GM21529 (cell line): ENCODE measurements around the gene DR1.
"Not testable (repeated sequence)": the region's sequence is repeated elsewhere in the genome, so short reads cannot be mapped to it uniquely, and the experiment has no call there.

Experiments
- ATAC-seq: cut with Tn5 transposase; IDR thresholded peaks from one replicate; pipeline ENCODE4 v1.9.1; 2021; ENCODE audit not compliant: unreplicated experiment

The DR1 gene

GRCh38 chr1:93374334-93375106 lies 28.8 kb downstream of the DR1 start:
- ATAC-seq: no peak

GRCh38 chr1:93384656-93385055 lies 38.9 kb downstream of the DR1 start:
- no peak for ATAC-seq

- not testable (repeated sequence) for ATAC-seq
Measured at GRCh38 chr1:93386268-93386667, 40.6 kb downstream of the DR1 start.

- no peak for ATAC-seq
Measured at GRCh38 chr1:93394514-93394913, 48.8 kb downstream of the DR1 start.

GRCh38 chr1:93395195-93395594 lies 49.5 kb downstream of the DR1 start:
- ATAC-seq: no peak

GRCh38 chr1:93399781-93400180 lies 54.1 kb downstream of the DR1 start:
- no peak for ATAC-seq

- no peak for ATAC-seq
Measured at GRCh38 chr1:93408203-93408602, 62.5 kb downstream of the DR1 start.

- no peak for ATAC-seq
Measured at GRCh38 chr1:93411000-93411399, 65.3 kb downstream of the DR1 start.

GRCh38 chr1:93414749-93415148 lies 69.0 kb downstream of the DR1 start:
- no peak for ATAC-seq

GRCh38 chr1:93415296-93415695 lies 69.6 kb downstream of the DR1 start:
- no peak for ATAC-seq

- no peak for ATAC-seq
Measured at GRCh38 chr1:93416183-93416582, 70.5 kb downstream of the DR1 start.
